Measurements from ENCODE around the gene FRMD4A. TPM values are rescaled to one million over a fixed set of nuclear protein-coding genes. Genes with fewer than 3 reads are reported as not detected.
"Not testable (repeated sequence)": the region's sequence is repeated elsewhere in the genome, so short reads cannot be mapped to it uniquely, and the experiment has no call there.

Gene FRMD4A
- total and polyA plus RNA-seq, 12 donors, result 9.1 to 29.6 (median 14.6) TPM

- intact Hi-C loops (cut with DNase I), result no loop called here
- no peaks in the 10 kb centered on the region for H3K27me3 ChIP-seq
- TF ChIP-seq POLR2A (IDR thresholded peaks at IDR 0.05) (no peak), CTCF (IDR thresholded peaks at IDR 0.05) (no peak)
- DNase-seq, result no peak
- H3K27ac ChIP-seq, result no peak overlapping the region
- no peaks in the 10 kb centered on the region for H3K9me3 ChIP-seq (replicated peaks in 1 of 3)
- WGBS, 4 donors, result 83 to 93% (median 86%) methylated on average over 4 of the region's 4 CpGs
- H3K4me1 ChIP-seq (replicated peaks in 1 of 2), result no peaks in the 10 kb centered on the region
- no peaks in the 10 kb centered on the region for H3K36me3 ChIP-seq (replicated peaks in 1 of 2)
- no peak overlapping the region for H3K4me3 ChIP-seq
Observed at GRCh38 chr10:14205233-14205632, 125.5 kb downstream of the FRMD4A start.

- DNase-seq, result peak in 5 of 7 donors; percentile 5 to 26 (median 16)
- no peaks in the 10 kb centered on the region for H3K36me3 ChIP-seq (replicated peaks in 1 of 2)
- 30 to 38% (median 34%) methylated on average over 14 to 16 of the region's 16 CpGs for WGBS, 4 donors
- peaks cover 4% of the 10 kb centered on the region for H3K27me3 ChIP-seq
- H3K4me1 ChIP-seq (replicated peaks in 1 of 2), result no peaks in the 10 kb centered on the region
- intact Hi-C loops (cut with DNase I), result no loop called here
- TF ChIP-seq CTCF (IDR thresholded peaks at IDR 0.05) (peak in 2 of 6 experiments; percentile 16 to 19), POLR2A (IDR thresholded peaks at IDR 0.05) (no peak)
- no peak overlapping the region for H3K4me3 ChIP-seq
- no peak overlapping the region for H3K27ac ChIP-seq
- no peaks in the 10 kb centered on the region for H3K9me3 ChIP-seq (replicated peaks in 1 of 3)
Observed at GRCh38 chr10:14200698-14201544, 129.8 kb downstream of the FRMD4A start.

- not testable (repeated sequence) for H3K36me3 ChIP-seq (replicated peaks in 1 of 2); H3K4me3 ChIP-seq; H3K9me3 ChIP-seq (replicated peaks in 1 of 3); H3K27ac ChIP-seq; DNase-seq; H3K27me3 ChIP-seq; H3K4me1 ChIP-seq (replicated peaks in 1 of 2)
- intact Hi-C loops (cut with DNase I), result loop anchor here in 1 of 2 donors (10.0 kb wide), 1 partner anchor 276 kb away; no protein-coding TSS in a partner anchor
- WGBS, 4 donors, result 83 to 94% (median 90%) methylated on average over 4 of the region's 4 CpGs
Observed at GRCh38 chr10:14199098-14199497, 131.6 kb downstream of the FRMD4A start.

- intact Hi-C loops (cut with DNase I), result loop anchor here in 1 of 2 donors (10.0 kb wide), 1 partner anchor 277 kb away; no protein-coding TSS in a partner anchor
- TF ChIP-seq POLR2A (IDR thresholded peaks at IDR 0.05) (no peak), CTCF (IDR thresholded peaks at IDR 0.05) (no peak)
- Histone ChIP-seq H3K4me1 (replicated peaks in 1 of 2) (no peaks in the 10 kb centered on the region), H3K36me3 (replicated peaks in 1 of 2) (no peaks in the 10 kb centered on the region), H3K4me3 (no peak overlapping the region), H3K27ac (no peak overlapping the region), H3K27me3 (peaks cover 4% of the 10 kb centered on the region), H3K9me3 (replicated peaks in 1 of 3) (no peaks in the 10 kb centered on the region)
- 83 to 89% (median 86%) methylated on average over 9 of the region's 9 CpGs for WGBS, 4 donors
- DNase-seq, result no peak
Observed at GRCh38 chr10:14198078-14198477, 132.6 kb downstream of the FRMD4A start.
